NCI-H187 (cell line): Measurements from ENCODE around the gene IGF1.

Experiments used
- DNase-seq, 2 experiments: peaks; one replicate each; lab custom pipeline; 2025; lab: John Stamatoyannopoulos, UW

IGF1 gene

DNA sequence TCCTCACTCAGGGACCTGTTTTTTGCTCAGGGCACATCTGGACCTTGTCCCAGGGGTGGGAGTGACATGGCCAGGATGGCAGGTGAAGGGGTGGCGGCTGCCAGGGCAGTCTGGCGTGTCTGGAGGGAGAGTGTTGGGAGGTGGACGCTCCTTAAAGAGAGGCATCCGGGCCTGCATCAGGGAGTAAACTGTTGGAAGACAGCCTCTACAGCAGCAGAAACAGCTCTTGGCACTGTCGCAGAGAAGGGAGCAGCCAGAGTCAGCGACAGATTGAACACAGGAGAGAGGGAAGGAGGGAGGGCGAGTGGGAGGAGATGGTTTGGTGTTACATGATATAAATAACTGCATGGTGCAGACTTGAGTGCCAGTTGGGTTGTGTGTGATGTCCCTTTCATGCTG lies 52.8 kb downstream of the IGF1 start:
- DNase-seq = no peak

DNA sequence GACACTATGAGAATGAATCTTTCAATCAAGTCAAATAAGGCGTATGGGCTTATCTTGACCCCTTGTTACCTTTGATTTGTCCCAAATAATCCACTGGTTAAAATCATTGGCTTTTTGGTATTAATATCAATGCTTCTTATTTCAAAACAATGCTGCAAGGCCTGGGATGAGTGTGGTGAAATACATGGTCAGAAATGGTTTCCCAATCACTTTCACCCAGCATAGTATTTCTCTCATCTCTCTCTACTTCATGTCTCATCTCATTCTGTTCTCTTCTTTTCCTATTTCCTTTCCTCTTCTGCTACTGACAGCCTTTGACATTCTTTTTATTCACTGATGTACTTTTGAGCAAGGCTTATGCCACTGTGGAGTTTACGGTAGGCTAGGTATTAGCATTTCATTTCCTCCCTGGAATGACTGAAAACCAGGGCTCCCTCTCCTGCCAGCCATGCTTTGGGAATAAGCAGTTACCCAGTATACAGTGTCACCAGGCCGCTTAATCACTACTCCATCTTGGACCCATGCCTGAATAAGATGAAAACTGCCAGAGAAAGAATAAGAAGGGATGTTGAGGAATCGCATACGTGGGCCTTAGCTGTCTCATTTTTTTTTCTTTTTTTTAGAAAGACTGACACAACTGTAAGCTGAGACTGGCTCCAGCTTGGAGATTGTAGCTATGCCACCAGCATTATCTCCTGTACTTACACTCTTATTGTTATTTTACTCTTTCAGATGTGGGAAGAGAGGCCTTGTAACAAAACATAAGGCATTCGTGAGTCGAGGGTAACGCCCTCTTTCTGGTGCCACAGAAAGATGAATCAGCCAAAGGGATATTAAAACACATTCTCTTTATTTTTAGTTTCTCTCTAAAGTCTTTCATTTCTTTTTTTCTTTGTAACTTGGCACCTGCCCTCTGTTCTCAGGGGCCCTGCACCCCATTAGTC lies 53.5 kb downstream of the IGF1 start:
- DNase-seq = no peak

DNA sequence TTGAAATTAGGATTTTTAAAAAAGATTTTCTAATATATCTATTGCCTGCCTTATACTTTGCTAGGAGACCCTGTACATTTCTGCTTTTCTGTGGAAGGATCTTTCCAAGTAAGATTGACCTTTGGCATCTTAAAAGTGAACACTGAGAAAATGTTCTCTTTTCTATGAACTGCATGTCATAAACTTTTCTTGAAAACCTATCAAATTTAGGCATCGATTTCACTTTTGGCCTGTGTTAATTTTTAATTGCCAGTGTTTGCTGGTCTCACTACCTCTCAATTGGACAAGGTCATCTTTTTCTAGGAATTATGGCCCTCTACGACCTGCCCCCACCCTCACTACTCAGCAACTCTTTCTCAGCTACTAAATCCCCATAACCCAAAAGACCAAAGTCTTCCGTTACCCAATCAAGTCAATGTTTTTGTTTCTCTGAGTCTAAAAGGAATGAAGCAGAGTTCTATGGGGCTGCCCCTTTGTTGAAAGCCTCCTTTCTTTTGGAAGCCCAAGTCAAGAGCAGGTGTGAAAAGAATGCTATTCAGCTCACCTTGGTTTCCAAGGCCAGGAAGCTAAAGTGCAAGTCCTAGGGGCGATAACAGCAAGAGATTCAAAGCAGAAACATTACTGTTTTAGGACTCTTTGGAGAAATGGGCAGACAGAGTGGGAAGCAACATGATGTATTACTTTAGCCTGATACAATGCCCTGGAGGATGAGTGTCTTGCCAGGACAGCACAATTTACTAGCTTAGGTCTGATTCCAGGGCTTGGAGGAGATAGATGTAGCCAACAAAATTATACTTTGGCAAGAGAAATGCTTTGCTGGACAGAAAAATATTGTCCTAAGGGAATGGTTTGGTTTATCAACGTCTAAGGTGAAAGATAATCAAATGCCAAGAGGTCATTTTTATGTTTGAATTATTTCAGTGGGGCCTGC lies 55.0 kb downstream of the IGF1 start:
- DNase-seq = no peak

DNA sequence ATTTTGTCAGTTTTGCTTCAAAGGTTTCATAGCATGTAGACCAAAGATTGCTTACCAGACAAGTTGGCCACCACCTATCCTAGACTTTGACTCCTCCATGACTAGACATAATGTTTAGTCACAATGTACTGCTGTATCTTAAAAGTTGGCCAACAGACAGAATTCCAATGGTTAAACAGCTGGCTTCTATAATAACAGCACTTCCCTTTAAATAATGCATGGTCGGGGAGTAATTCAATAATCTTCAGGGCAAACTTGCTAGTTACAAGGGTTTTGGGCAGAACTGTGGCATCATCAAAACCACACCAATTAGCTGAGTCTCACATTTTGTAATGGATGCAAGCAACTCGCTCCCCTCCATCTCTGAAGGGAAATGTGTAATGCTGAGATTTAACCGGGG lies 56.9 kb downstream of the IGF1 start:
- no peak for DNase-seq

DNA sequence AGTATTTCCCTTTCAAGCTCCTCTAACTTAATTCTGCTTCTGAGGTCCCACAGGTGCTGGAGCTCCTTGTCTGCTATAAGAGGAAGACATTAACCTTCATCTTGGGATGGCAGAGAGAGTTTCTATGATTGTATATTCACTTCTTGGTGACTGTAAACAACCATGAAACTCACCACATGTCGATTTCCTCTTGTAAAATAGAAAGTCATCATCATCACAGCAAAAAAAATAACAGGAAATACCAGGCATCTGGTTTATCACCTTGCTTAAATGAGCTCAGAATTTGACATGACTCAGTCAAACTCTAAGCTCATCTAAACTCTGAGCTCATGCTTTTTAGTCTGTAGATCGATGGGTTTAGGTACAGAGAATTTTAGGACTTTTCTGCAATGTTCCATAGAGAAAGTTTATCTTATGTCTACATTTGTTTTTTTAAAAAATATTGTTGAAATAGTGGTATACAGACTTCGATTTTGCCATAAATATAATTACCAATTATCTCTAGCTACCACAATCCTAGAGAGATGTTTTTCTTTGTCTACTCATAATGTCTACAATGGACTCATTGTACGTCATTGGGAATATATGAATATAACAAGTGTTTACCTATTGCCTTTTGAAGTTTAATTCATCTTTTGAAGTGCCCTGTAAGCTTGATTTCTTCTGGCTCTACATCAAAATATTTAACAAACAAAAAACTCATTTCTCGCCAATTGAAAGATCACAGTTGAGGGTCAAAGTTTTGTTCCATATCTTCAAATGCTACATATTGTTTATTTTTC lies 58.4 kb downstream of the IGF1 start:
- no peak for DNase-seq

DNA sequence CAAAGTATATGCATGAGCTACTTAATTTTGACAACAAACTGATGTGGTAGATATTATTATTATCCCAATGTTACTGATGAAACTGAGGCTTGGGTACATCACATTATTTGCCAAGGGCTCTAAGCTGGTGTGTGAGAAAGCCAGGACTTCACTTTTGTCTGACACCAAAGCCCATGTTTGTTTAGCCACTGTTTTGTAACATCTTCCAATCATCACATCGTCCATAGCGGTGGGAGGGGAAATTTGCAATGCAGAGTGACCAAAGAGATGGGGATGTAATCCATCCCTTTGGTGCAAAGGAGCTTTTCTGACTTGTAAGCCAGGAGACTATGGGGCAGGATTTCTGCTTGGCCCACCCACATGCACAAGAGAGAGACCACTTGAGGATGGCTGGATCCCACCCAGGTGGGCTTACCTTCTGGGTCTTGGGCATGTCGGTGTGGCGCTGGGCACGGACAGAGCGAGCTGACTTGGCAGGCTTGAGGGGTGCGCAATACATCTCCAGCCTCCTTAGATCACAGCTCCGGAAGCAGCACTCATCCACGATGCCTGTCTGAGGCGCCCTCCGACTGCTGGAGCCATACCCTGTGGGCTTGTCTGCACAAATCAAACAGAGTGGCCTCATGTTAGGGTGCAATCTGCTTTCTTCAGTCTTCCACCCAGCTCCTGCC lies 61.1 kb downstream of the IGF1 start:
- DNase-seq = no peak

DNA sequence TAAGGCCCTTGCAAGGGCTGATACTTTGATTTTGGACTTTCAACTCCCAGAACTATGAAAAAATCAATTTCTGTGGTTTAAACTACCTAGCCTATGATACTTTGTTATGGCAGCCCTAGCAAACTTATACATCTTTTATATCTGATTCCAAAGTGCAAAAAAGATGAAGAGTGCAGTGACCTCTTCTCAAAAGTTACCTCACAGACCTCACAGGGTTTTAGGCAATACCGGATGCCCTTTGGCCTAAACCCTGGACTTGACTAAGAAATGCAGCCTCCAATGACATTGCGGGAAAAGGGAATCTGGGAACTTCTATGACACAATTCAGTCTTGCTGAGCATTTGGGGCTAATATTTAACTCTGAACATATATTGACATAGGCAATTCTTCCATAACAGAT lies 63.3 kb downstream of the IGF1 start:
- DNase-seq = no peak

DNA sequence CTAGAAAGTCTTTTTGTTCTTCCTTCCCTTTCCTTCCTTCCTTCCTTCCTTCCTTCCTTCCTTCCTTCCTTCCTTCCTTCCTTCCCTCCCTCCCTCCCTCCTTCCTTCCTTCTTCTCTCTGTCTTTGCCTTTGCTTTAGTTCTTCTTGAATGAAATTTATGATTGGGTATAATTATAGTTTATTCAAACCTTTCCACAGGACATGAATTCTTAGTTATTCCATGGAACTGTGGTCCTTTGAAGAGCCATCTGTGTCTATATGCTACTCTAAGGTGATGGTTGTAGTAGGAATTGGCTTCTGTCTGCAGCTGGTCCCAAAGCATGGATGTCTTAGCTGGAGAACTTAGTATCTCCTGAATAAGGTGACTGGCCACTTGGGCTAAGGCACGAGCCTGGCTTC lies 64.8 kb downstream of the IGF1 start:
- no peak for DNase-seq

DNA sequence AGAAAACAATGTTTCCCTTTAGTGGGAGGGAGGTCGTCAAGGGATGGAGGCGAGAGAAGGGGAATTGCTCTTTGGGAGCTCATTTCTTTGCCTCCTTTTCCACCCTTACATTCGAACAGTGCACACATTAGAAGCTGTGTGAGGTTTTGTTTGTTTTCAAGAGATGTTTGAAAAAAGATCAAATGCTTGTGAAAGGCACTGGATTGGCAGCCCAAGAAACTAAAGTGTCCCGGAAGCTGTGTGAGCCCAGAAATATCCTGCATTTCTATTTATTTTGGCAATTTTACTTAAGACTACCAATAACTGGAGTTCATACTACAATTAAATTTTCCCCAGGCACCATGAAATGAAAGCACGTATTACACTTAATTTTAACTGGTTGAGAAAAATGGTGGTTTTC lies 67.0 kb downstream of the IGF1 start:
- no peak for DNase-seq

DNA sequence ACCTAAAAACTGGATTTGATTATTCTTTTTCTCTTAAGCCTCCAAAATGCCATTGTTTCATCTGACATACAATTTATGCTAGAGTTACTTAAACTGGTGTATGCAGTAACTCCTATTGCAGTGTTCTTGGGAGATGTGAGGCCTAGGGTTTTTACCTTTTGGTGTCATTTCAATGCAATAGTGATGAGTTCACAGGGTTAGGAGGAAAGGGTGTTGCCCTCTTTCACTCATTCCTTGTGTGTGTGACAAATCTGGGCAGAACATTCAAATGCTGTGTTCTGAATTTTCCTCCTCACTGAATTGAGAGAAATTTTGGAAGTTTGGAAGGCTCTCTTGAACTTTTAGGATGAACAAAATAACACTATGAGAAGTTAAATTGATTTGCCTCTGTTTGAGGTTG lies 69.9 kb downstream of the IGF1 start:
- no peak for DNase-seq

DNA sequence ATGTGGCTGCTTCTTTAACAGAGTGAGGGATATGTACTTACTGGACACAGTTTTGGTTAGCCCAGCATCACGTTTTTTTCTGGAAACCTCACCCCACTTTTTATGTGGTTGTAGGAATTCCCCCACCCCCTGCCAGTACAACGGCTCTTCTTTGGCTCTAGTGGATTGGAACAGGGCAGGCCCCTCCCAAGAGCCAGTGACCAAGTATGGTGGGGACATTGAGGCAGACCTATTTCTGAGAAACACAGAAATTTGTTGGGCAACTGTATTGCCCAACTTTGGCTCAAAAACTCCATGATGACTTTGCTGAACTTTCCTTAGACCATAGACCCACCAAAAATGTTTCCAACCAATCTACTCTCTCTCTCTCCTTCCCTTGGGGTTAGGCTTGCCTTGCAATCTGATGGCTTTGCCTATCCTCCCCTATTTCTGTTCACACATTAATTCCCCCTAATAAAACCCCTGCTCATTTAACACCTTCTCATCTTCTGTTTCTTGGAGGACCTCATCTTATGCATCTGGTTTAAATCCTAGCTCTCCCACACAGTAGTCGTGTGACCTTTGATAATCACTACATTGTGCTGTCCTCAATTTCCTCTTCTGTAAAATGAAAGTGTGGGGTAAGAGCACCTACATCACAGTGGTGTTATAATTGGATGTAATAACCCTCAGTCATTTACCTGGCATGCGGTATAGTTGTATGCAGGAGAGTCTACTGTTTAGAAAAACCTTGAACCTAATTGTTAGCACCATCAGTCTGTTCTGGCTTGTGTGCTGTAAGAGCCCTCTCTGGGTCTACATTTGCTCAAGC lies 71.7 kb downstream of the IGF1 start:
- DNase-seq = no peak

DNA sequence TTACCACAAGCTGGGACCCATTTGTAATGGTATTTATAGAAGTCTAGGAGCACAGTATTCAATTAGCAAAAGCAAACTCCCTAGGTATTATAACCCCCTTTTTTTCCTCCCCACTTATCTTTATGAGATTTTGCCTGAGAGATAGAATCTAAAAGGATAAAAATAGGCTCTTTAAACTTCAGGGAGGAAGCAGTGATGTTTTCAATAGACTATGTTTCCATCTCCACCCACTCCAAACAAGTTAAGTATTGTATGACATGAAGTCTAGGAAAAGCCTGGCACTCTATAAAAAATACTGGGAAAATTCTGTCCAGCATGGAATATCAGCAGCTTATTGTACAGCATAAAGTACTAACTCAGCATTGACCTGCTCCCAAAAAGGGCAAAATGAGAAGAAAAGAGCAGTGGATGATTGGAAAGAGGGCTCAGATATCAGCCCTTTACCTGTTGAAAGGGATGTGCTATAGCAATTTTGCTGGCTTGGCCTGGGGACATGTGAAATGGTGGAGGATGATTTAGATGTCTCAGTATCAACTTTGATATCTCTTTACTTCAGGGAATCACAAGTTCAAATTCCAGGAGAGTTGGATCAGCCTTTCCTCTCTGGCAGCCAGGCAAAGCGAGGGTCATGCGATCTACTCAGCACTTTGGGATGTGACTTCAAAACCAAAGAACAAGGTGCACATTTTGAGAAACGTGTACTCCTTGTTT lies 72.4 kb downstream of the IGF1 start:
- DNase-seq = no peak

DNA sequence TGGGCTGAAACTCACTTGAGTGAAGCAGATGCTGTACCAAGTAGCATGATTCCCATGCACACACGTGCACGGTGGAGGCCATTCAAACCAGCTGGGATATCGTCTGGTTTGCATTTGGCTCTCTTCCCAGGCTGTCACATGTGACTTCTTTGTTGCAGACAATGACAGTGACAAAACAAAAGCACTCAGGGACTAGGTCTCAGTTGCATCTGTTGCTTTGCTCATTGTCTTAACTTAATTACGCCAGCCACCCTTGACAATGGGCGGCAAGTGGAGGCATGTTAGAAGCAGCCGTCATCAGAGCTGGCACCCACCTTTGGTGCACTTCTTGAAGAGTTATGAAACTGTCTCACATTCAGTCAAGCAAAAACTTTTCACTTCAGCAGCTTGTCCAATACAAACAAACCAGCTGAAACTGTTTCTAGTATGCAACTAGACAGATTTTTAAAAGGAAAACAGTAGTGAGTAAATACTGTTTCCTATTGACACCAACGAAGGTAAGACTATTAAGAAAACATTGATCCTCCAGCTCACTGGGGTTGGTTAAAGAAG lies 74.3 kb downstream of the IGF1 start:
- peak; percentile 56 to 76 for DNase-seq

DNA sequence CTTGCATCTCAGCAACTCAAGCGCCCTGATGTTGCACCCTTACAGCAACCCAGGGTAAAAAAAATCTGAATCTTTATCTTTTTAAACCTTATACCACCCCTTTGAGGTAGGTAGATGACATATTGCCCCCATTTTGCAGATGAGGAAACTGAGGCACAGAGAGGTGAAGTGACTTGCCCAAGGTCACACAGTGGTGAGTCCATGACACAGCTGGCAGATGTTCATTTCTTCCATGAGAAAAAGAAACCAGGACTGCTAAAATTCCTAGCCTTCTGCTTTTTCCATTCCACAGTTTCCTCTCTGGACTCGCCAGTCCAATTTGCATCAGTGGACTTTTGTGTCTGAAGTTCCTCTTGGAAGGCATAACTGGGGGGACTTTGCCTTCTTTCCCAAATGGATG lies 79.3 kb downstream of the IGF1 start:
- no peak for DNase-seq

DNA sequence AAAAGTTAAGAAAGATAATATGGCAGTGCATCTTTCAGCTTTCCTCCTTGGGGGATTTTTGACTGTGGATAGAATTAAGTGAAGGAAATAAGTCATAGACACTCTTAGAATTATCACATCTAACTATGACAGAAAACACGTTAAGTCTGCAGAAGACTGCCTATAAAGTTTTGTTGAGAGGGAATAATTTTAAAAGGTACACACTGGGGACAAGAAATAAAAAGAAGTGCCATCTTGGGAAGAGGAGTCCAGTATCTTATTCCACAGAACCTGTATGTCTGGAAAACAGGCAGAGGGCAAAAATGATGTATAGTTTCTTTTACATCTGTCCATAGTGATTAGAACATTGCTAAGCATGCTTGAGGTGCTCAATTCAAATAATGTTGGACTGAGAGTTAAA lies 80.7 kb downstream of the IGF1 start:
- no peak for DNase-seq

DNA sequence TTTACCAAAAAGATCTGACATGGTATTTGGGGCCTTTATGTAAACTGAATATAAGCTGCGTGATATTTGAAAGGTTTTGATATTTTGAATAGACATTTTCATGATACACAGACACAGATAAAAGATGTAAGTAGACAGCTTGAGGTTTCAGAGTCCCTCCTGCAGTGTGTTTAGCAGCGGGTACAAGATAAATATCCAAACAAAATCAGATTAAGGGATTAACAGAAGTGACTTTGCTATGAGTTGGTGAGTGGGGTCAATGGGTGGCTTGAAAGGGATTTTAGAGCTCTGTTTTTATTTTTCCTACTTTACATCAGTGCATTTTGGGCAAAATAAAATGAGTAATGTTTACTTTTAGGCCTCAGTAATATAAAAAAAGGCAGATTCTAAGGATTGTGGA lies 84.1 kb downstream of the IGF1 start:
- DNase-seq = no peak

DNA sequence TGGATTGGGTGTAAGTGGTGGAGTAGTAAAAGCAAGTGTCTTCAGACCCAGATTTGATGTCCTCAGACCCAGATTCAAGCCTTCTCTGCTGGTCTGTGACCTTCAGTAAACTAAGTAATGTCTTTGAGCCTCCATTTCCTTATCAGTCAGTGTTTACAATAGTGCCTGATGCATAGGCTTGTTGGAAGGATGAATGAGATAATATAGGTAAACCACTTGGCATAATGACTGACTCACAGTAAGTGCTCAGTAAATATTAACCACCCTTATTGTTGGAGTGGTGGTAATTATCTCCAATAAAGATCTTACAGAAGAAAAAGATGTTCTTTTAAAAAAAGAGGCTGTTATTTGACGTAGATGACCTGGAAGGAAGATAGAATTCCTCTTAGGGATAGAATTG lies 86.2 kb downstream of the IGF1 start:
- DNase-seq = no peak

DNA sequence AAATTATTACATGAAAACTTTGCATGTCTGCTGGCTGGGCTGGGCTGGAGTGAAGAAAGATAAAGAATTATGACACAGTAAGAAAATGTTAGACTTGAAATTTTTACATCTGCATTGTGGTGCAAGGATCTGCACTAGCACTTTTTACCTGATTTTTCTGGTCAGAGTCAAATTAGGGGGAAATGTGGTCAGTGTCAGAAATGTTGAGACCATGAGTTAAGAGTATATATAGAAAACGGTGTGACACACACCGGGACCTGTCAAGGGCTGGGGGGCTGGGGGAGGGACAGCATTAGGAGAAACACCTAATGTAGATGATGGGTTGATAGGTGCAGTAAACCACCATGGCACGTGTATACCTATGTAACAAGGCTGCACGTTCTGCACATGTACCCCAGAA lies 90.3 kb downstream of the IGF1 start:
- DNase-seq = no peak

DNA sequence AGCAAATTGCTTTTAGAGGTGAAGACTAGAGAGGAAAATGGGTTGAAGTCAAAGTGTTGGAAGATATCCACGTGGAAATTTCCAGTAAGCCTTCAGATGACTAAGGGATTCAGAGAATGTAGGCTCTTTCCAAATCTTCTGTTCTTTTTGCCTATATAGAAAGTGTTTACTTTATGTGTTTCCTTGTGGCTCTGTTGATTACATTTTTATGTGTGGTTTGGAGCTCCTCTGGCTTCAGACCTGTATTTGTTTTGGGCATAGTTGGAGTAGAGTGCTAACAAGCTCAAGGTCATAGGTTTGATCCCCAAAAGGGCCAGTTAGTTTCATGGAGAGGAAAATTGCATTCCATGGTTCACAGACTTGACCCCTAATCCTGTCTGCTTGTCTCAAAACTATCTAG lies 91.9 kb downstream of the IGF1 start:
- no peak for DNase-seq

DNA sequence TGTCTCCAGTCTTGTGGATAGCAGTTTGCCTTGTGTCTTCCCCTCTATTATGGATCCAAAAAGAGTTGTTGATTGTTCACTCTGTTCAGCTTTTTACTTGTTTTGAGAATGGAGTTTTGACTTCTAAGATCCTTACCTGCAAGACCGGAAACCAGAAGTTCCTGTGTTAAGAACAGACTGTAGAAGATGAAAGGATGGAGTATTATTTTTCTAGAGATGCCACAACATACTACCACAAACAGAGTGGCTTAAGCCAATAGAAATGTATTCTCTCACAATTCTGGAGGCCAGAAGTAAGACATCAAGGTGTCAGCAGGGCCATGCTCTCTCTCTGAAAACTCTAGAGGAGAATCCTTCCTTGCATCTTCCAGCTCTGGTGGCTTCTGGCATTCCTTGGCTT lies 95.0 kb downstream of the IGF1 start:
- no peak for DNase-seq
